HCT116 (cell line): Measurements from ENCODE around the gene MYLK2. TPM values are rescaled to one million over a fixed set of nuclear protein-coding genes. Genes with fewer than 3 reads are reported as not detected.

Experiments used
- ATAC-seq: fragments of 200-7000 bp; cut with Tn5 transposase; 2 replicates; pipeline ENCODE4 v1.9.1; 2020; ENCODE audit warnings: mild to moderate bottlenecking, moderate library complexity
- BruUV-seq: library from RNA; stranded (reverse); fragments of 400-500 nt; replicated peaks from 2 replicates; lab custom pipeline; 2021; lab: Mats Ljungman, UMichigan
- CTCF ChIA-PET: fragments of 300-600 bp; sonication (Branson Sonifier 250); formaldehyde crosslinking; loops from one replicate; lab custom pipeline; 2021; ENCODE audit warnings: antibody characterized with exemption; lab: Charles Lee
- POLR2A ChIA-PET: fragments of 300-600, 350-600 bp; sonication (Branson Sonifier 250); formaldehyde crosslinking; loops from one replicate; lab custom pipeline; 2021; ENCODE audit warnings: antibody characterized with exemption; lab: Charles Lee
- RAD21 ChIA-PET, 2 experiments: fragments of 300-600 bp; sonication (Branson Sonifier 250); formaldehyde crosslinking; loops; one replicate each; lab custom pipeline; 2023; ENCODE audit warnings: low total read pairs in 2 of 2; ENCODE audit not compliant: uncharacterized antibody in 2 of 2, unreplicated experiment in 2 of 2, low non-redundant PET in 1 of 2; lab: Charles Lee
- DNase-seq: peaks from one replicate; pipeline ENCODE4 v3.0.0-alpha.2; 2010; ENCODE audit warnings: low read depth, low spot score
- H2AFZ ChIP-seq: fragments of 200-600 bp; shearing (Covaris generic), sonication (generic); 2 replicates; pipeline ENCODE4 v1.6.1; 2017; ENCODE audit warnings: low read depth, mixed run types, mixed read lengths, antibody characterized with exemption, low read length; ENCODE audit not compliant: poor library complexity, severe bottlenecking
- H3K27ac ChIP-seq: 2 replicates; pipeline ENCODE4 v1.5.1; 2012; ENCODE audit warnings: low read depth, low read length
- H3K27me3 ChIP-seq: fragments of 200-600 bp; sonication (generic); 2 replicates; pipeline ENCODE4 v1.6.1; 2016; ENCODE audit warnings: mixed run types, low read length, mixed read lengths; ENCODE audit not compliant: insufficient read depth
- H3K36me3 ChIP-seq, 2 experiments: fragments of 200-500 bp in 1 of 2; fragments of 200-600 bp in 1 of 2; sonication (Bioruptor generic) in 1 of 2; sonication (generic) in 1 of 2; 2 replicates each; pipeline versions ENCODE4 v1.5.1 to v1.6.1; 2014 to 2016; ENCODE audit warnings: low read length in 2 of 2, inconsistent platforms in 1 of 2, mixed read lengths in 1 of 2, mixed run types in 1 of 2; ENCODE audit not compliant: insufficient read depth in 2 of 2, control insufficient read depth in 1 of 2
- H3K4me1 ChIP-seq, 2 experiments: fragments of 200-600 bp in 1 of 2; sonication (generic) in 1 of 2; 2 replicates each; pipeline versions ENCODE4 v1.5.1 to v1.6.1; 2012 to 2017; ENCODE audit warnings: low read length in 2 of 2, inconsistent platforms in 1 of 2, mild to moderate bottlenecking in 1 of 2, mixed read lengths in 1 of 2, mixed run types in 1 of 2, moderate library complexity in 1 of 2; ENCODE audit not compliant: insufficient read depth in 2 of 2, control insufficient read depth in 1 of 2
- H3K4me2 ChIP-seq: fragments of 200-600 bp; sonication (generic); 2 replicates; pipeline ENCODE4 v1.6.1; 2017; ENCODE audit warnings: mixed run types, low read length, mixed read lengths
- H3K4me3 ChIP-seq, 2 experiments: fragments of 200-600 bp in 1 of 2; sonication (generic) in 1 of 2; replicated peaks in 1 of 2; 2 replicates each; pipeline ENCODE4 v1.5.1; 2011 to 2016; ENCODE audit warnings: low read length in 2 of 2, control low read depth in 1 of 2, low read depth in 1 of 2, mild to moderate bottlenecking in 1 of 2, mixed read lengths in 1 of 2, mixed run types in 1 of 2
- H3K79me2 ChIP-seq: fragments of 200-600 bp; sonication (generic); 2 replicates; pipeline ENCODE4 v1.6.1; 2017; ENCODE audit warnings: mild to moderate bottlenecking, mixed run types, low read length, moderate library complexity, mixed read lengths; ENCODE audit not compliant: insufficient read depth
- H3K9ac ChIP-seq: fragments of 200-600 bp; sonication (generic); 2 replicates; pipeline ENCODE4 v1.6.1; 2016; ENCODE audit warnings: low read length, mixed read lengths
- H3K9me2 ChIP-seq: fragments of 200-600 bp; sonication (generic), shearing (Covaris generic); 2 replicates; pipeline ENCODE4 v1.6.1; 2017; ENCODE audit warnings: mixed run types, mild to moderate bottlenecking, moderate library complexity; ENCODE audit not compliant: insufficient read depth
- H3K9me3 ChIP-seq, 2 experiments: fragments of 200-500 bp in 1 of 2; fragments of 200-600 bp in 1 of 2; sonication (Bioruptor generic) in 1 of 2; sonication (generic) in 1 of 2; 2 replicates each; pipeline ENCODE4 v1.6.1; 2014 to 2017; ENCODE audit warnings: low read length in 2 of 2, mixed read lengths in 2 of 2, inconsistent platforms in 1 of 2, low read depth in 1 of 2, mild to moderate bottlenecking in 1 of 2, mixed run types in 1 of 2, moderate library complexity in 1 of 2; ENCODE audit not compliant: control insufficient read depth in 1 of 2, insufficient read depth in 1 of 2
- H4K20me1 ChIP-seq: fragments of 200-600 bp; sonication (generic), shearing (Covaris generic); 2 replicates; pipeline ENCODE4 v1.6.1; 2017; ENCODE audit warnings: mixed run types, mild to moderate bottlenecking, moderate library complexity; ENCODE audit not compliant: insufficient read depth
- POLR2AphosphoS5 ChIP-seq: IDR thresholded peaks from 2 replicates; pipeline ENCODE4 v1.6.1; 2011; ENCODE audit warnings: mild to moderate bottlenecking, low read depth, low read length, moderate library complexity
- SIN3A ChIP-seq: IDR thresholded peaks from 2 replicates; pipeline ENCODE4 v1.6.1; 2012; ENCODE audit warnings: low read depth
- TCF7L2 ChIP-seq: IDR thresholded peaks from 2 replicates; pipeline ENCODE4 v1.7.0; 2011; ENCODE audit warnings: borderline replicate concordance, inconsistent platforms; ENCODE audit not compliant: insufficient read depth, insufficient read length; ENCODE audit errors: extremely low read depth
- ZFX ChIP-seq: fragments of 450-650 bp; IDR thresholded peaks from 2 replicates; pipeline ENCODE4 v1.6.1; 2017
- intact Hi-C: fragments of 100-400 bp; cut with micrococcal nuclease; formaldehyde crosslinking; loops from 2 replicates; pipeline ENCODE4 v1.10.0; 2022
- total RNA-seq: library from RNA; stranded (reverse); gene quantifications from one replicate; pipeline ENCODE4 v1.2.1, GENCODE V29; 2021; ENCODE audit not compliant: unreplicated experiment

MYLK2 gene
- total RNA-seq, 1 experiment from 2014 or later: 0.34 TPM

GRCh38 chr20:31861135-31861384 lies 41.9 kb downstream of the MYLK2 start:
- Histone ChIP-seq H3K9me3 (no peaks in the 10 kb centered on the region), H3K9ac (peak overlapping the region; percentile 64), H3K4me2 (peak overlapping the region; percentile 99), H3K79me2 (no peaks in the 10 kb centered on the region), H3K4me1 (peaks cover 15 to 20% of the 10 kb centered on the region in 2 experiments; a peak in 3 of 4 replicates), H3K27me3 (no peaks in the 10 kb centered on the region; the same call in 1 of the 2 replicates), H3K36me3 (no peaks in the 10 kb centered on the region), H2AFZ (no peak overlapping the region), H3K27ac (peak overlapping the region; percentile 30; the same call in 1 of the 2 replicates), H3K4me3 (peak overlapping the region; percentile 59 to 71), H4K20me1 (no peaks in the 10 kb centered on the region), H3K9me2 (no peaks in the 10 kb centered on the region)
- BruUV-seq: no TSS peak
- CTCF ChIA-PET: interaction anchor here (1.3 to 3.7 kb wide), 2 partner anchors 9 to 170 kb away, joined by 7 to 20 read pairs; no protein-coding TSS in a partner anchor
- intact Hi-C loops: no loop called here
- POLR2A ChIA-PET: no interaction called here
- DNase-seq (no peak), ATAC-seq (peak; percentile 54)
- RAD21 ChIA-PET: interaction anchor here in 1 of 2 experiments (1.0 kb wide), 1 partner anchor 91 kb away, joined by 3 read pairs; the partner anchor contains the start of gene PDRG1
- TF ChIP-seq SIN3A (no peak), ZFX (peak; percentile 52; the same call in 1 of the 2 replicates)

GRCh38 chr20:31861385-31862156 lies 42.4 kb downstream of the MYLK2 start:
- Histone ChIP-seq H3K27ac (peak overlapping the region; percentile 30; the same call in 1 of the 2 replicates), H3K79me2 (no peaks in the 10 kb centered on the region), H3K9ac (peak overlapping the region; percentile 64), H3K4me1 (peaks cover 15 to 20% of the 10 kb centered on the region in 2 experiments; a peak in 3 of 4 replicates), H3K9me3 (no peaks in the 10 kb centered on the region)
- peak; percentile 93 for ATAC-seq
- CTCF ChIA-PET: interaction anchor here (0.8 to 3.7 kb wide), 2 partner anchors 10 to 168 kb away, joined by 3 to 20 read pairs; no protein-coding TSS in a partner anchor
- BruUV-seq: no TSS peak
- POLR2A ChIA-PET: no interaction called here
- RAD21 ChIA-PET: no interaction called here
- TF ChIP-seq TCF7L2 (no peak), POLR2AphosphoS5 (peak; percentile 61)
- TF ChIP-seq, all 23 proteins: peak for 1
- intact Hi-C loops: no loop called here
- peak overlapping the region; percentile 99 for H3K4me2 ChIP-seq
- no peaks in the 10 kb centered on the region for H3K9me2 ChIP-seq
- H2AFZ ChIP-seq: peak overlapping the region; percentile 98
- H3K4me3 ChIP-seq: peak overlapping the region; percentile 59 to 71
- H3K27me3 ChIP-seq: no peaks in the 10 kb centered on the region; the same call in 1 of the 2 replicates
- H4K20me1 ChIP-seq: no peaks in the 10 kb centered on the region
- H3K36me3 ChIP-seq: no peaks in the 10 kb centered on the region
- peak; percentile 35 for DNase-seq
